Measurements from ENCODE around the gene EIF3M. TPM values are rescaled to one million over a fixed set of nuclear protein-coding genes. Genes with fewer than 3 reads are reported as not detected.

The EIF3M gene
- 182 TPM for total RNA-seq
- long read RNA-seq, full-length matches to known transcripts, result 305 of 339 reads
- long read RNA-seq, partial matches to known transcripts, result 9 of 339 reads
- long read RNA-seq, other reads (novel, unspliced or antisense), result 25 of 339 reads

- peak; percentile 99 for DNase-seq (ENCODE audit: low spot score)
Measured at GRCh38 chr11:32583459-32584271, at the start of gene EIF3M. Gene EIF3M, plus strand, starts transcription at chr11:32583831. Its CDS starts 57 bp downstream, at chr11:32583888.

DNA sequence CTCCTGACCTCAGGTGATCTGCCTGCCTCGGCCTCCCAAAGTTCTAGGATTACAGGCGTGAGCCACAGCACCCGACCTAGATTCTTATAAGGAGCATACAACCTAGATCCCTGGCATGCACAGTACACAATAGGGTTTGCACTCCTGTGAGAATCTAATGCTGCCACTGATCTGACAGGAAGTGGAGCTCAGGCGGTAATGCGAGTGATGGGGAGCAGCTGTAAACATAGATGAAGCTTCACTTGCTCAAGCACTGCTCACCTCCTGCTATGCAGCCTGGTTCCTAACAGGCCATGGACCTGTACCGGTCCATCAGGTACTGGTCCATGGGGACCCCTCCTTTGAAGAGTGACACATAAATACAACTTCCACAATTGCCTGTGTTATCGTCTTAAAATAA lies 44.8 kb upstream of the EIF3M start:
- DNase-seq (ENCODE audit: low spot score), result no peak

DNA sequence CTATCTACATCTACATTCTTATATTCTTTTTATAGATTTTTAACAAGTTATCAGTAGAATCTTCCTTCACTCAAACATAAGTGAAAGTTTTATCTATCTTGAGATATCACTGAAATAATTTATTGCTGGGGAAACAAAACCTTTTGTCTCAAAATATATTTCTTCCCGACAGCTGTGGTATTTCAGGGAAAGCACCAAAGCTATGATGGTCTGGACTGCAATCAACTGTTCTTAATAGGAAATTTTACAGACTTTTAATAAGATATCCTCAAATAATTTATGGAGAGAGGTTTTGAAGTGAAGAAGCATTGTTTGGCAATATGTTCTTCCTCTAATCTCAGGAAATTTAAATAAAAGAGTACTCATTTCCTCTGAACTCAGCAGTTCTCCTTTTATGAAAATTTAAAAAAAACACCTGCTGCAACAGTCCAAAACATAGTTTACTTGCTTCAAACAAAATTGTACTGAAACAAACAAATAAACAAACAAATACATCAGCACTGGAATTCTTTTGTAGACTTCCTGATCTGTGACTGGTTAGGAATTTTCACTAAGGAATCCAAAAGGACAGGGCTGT lies 33.9 kb upstream of the EIF3M start:
- DNase-seq (ENCODE audit: low spot score), result no peak

- DNase-seq (ENCODE audit: low spot score), result no peak
Measured at GRCh38 chr11:32550207-32550606, 33.4 kb upstream of the EIF3M start.

- no peak for DNase-seq (ENCODE audit: low spot score)
Measured at GRCh38 chr11:32555091-32555490, 28.5 kb upstream of the EIF3M start.

- no peak for DNase-seq (ENCODE audit: low spot score)
Measured at GRCh38 chr11:32555895-32556294, 27.7 kb upstream of the EIF3M start.

GRCh38 chr11:32561835-32562234 lies 21.8 kb upstream of the EIF3M start:
- no peak for DNase-seq (ENCODE audit: low spot score)

DNA sequence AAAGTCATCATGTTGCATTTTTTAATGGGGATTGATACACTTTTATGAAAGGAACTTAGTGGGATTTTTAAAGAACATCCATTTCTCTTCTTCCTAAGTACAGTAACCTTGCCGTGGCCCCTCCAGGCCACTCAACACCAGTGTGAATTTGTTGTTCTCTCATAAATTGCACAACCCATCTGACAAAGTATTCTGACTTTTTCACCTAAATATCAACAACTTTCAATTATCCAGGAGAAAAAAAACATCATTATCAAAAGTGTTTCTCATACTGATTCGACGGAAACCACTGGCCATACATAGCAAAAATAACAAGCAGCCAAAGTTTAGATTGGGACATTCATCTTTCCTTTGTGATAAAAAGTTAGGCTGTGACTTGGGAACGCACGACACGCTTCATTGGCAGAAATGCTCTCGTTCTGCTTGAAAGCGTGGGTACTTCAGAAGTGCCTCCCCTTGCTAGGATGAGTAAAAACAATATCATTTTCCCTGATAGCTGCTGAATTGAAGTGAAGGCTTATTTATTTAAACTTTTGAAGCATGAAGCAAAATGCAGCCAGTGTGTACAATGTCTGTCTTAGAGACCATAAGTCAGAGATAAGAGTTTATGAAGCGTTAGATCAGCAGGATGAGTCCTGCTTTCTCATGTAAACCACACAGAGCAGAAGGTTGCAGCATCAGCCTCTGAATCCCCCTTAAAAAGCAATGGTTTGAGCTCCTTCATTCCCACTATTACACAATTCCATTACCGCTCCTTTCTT lies 20.6 kb upstream of the EIF3M start:
- no peak for DNase-seq (ENCODE audit: low spot score)

DNA sequence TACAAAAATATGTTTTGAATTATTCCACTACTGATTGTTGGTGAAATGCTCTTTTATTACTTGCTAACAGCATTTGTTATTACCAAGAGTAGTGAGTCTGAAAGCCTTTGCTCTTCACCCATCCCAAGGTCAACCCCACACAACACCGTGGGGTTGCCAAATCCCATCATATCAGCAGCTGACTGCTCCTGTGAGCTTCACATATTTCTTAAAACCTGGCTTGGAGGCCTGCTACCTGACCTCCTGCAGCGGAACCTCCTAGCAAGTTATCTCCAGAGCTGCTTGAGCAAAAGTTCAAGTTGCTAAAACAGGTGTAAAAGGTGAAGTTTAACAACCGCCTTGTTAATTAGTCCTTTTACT lies 20.1 kb upstream of the EIF3M start:
- DNase-seq (ENCODE audit: low spot score), result no peak

GRCh38 chr11:32566517-32566916 lies 17.1 kb upstream of the EIF3M start:
- no peak for DNase-seq (ENCODE audit: low spot score)

DNA sequence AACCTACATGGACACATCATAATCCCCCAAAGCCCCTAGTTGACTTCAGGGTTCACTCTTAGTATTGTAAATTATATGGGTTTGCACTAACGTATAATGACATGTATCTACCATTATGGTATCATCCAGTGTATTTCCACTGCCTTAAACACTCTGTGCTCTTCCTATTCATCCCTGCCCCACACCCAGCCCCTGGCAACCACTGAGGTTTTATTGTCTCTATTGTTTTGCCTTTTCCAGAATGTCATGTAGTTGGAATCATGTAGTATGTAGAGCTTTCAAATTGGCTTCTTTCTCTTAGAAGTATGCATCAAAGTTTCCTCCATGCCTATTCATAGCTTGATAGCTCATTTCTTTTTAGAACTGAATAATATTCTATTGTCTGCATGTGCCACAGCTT lies 16.5 kb upstream of the EIF3M start:
- no peak for DNase-seq (ENCODE audit: low spot score)

GRCh38 chr11:32569313-32569881 lies 14.2 kb upstream of the EIF3M start:
- no peak for DNase-seq (ENCODE audit: low spot score)

DNA sequence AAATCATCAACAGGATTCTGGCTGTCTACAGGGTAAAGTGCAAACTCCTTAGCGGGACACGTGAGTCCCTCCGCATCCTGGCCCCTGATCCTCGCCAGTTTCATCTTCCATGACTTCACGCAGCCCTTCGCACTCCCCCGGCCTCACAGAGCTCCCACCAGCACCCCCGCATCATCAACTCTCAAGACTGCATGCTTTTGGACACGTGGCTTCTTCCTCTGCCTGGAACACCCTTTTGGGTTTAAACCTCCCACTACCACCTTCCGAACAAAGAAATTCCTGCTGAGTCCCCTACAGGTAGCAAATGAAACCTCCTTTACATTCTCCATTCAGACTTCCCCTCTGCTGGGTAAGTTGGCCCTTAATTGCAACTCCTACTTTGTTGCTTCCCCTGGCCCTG lies 12.6 kb upstream of the EIF3M start:
- DNase-seq (ENCODE audit: low spot score), result no peak

DNA sequence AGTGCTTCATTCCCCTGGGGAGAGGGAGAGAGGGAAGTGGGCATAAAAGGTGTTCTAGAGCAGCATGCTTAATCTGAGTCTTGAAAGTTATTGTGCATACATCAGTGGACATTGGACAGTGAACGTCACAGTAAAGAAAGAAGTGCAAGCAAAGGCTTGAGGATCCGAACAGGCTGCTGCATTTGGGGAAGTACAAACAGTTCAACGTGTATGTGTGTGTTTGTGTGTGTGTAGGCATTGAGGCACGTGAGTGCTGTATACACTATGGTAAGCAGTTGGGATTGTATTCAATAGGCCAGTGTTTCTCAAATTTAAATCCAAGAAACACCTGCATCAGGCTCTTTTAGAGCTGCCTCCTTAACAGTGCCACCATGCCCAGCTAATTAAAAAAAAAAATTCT lies 10.4 kb upstream of the EIF3M start:
- no peak for DNase-seq (ENCODE audit: low spot score)

- no peak for DNase-seq (ENCODE audit: low spot score)
Measured at GRCh38 chr11:32574421-32574820, 9.2 kb upstream of the EIF3M start.

GRCh38 chr11:32575070-32575469 lies 8.6 kb upstream of the EIF3M start:
- DNase-seq (ENCODE audit: low spot score), result no peak

- no peak for DNase-seq (ENCODE audit: low spot score)
Measured at GRCh38 chr11:32576456-32576855, 7.2 kb upstream of the EIF3M start.

- DNase-seq (ENCODE audit: low spot score), result no peak
Measured at GRCh38 chr11:32580967-32581366, 2.7 kb upstream of the EIF3M start.

- DNase-seq (ENCODE audit: low spot score), result no peak
Measured at GRCh38 chr11:32581556-32581955, 2.1 kb upstream of the EIF3M start.

DNA sequence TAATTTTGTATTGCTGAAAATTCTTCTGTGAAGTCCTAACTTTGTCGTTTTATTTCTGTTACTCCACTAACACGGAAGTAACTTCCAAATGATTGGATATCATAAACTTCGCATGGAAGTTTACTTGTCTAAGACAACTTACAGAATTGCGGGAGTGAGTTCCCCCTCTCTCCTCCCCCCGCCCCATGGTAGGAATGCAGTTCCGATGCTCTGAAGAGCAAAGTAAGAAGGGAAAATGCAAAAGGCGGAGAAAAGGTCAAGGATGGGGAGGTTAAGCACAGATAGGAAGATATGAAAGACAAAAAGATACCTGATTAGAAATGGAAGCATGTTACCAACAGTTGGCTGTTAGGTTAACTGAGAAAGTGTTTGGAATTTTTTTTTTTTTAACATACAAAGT lies 1.3 kb downstream of the EIF3M start:
- no peak for DNase-seq (ENCODE audit: low spot score)

DNA sequence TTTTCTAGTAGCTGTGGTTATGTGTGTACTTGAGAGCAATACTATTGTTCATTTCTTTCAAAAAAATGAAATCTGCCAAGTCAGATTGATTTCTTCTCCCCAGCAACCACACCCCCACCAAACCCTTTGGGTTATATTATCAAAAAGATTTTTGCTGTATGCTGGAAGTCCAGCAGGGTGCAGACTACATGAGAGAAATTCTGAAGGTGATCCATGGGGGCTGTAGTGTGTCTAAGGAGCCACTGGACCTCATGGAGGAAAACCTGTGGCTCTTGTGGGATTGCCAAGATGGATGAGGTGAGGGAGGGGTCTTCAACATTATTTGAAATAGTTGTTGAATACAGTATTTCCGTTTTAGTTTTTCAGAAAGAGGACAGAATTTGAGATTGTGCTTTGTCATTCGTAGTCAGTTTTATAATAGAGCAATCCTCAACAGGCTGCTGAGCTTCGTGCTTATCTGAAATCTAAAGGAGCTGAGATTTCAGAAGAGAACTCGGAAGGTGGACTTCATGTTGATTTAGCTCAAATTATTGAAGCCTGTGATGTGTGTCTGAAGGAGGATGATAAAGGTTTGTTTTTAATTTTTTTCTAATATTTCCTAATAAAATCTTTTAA lies 3.1 kb downstream of the EIF3M start:
- no peak for DNase-seq (ENCODE audit: low spot score)

Measured in mesenteric fat pad (tissue), 1 donor.